CD4-positive, alpha-beta T cell (primary cell): ENCODE measurements around the gene ROCK2. TPM values are rescaled to one million over a fixed set of nuclear protein-coding genes. Genes with fewer than 3 reads are reported as not detected.

Experiments
- ATAC-seq: fragments of 200-7000 bp; cut with Tn5 transposase; one replicate; pipeline ENCODE4 v1.10.0; 2022; ENCODE audit warnings: mild to moderate bottlenecking; ENCODE audit not compliant: poor library complexity
- CTCF ChIA-PET: fragments of 350-600 bp; sonication (Branson Sonifier 250); formaldehyde crosslinking; loops from one replicate; lab custom pipeline; 2021; ENCODE audit warnings: antibody characterized with exemption, inconsistent platforms; lab: Charles Lee
- POLR2A ChIA-PET: fragments of 350-600 bp; sonication (Branson Sonifier 250); formaldehyde crosslinking; loops from one replicate; lab custom pipeline; 2021; ENCODE audit warnings: antibody characterized with exemption, inconsistent platforms; lab: Charles Lee
- DNase-seq, 14 experiments: peaks; one replicate each; pipeline ENCODE4 v3.0.0-alpha.2; 2013 to 2020; ENCODE audit warnings: mixed read lengths in 2 of 14
- H3K27ac ChIP-seq, 2 donors: one replicate each; pipeline versions ENCODE4 v1.5.1 to v1.7.0; 2013; ENCODE audit warnings: low read length in 2 of 2, low read depth in 1 of 2, mild to moderate bottlenecking in 1 of 2
- H3K27me3 ChIP-seq, 2 experiments: 1 replicate in 1 of 2; 2 replicates in 1 of 2; pipeline versions ENCODE4 v1.6.1 to v1.7.0; 2013; ENCODE audit warnings: low read length in 2 of 2, control low read depth in 1 of 2, mild to moderate bottlenecking in 1 of 2, moderate library complexity in 1 of 2; ENCODE audit not compliant: insufficient read depth in 2 of 2, control insufficient read depth in 1 of 2
- H3K36me3 ChIP-seq: one replicate; pipeline ENCODE4 v1.6.1; 2013; ENCODE audit warnings: low read length, control low read depth; ENCODE audit not compliant: insufficient read depth
- H3K4me1 ChIP-seq: one replicate; pipeline ENCODE4 v1.6.1; 2013; ENCODE audit warnings: low read length, control low read depth; ENCODE audit not compliant: insufficient read depth
- H3K4me3 ChIP-seq: one replicate; pipeline ENCODE4 v1.5.1; 2013; ENCODE audit warnings: mild to moderate bottlenecking, low read length, moderate library complexity
- H3K9me3 ChIP-seq, 2 experiments: 1 replicate in 1 of 2; 2 replicates in 1 of 2; pipeline versions ENCODE4 v1.6.1 to v1.7.0; 2013; ENCODE audit warnings: low read length in 2 of 2, mild to moderate bottlenecking in 2 of 2, control low read depth in 1 of 2, moderate library complexity in 1 of 2; ENCODE audit not compliant: control insufficient read depth in 1 of 2, insufficient read depth in 1 of 2
- H3K27ac Mint-ChIP-seq: one replicate; pipeline ENCODE4 v1.8.0; 2020; ENCODE audit warnings: mixed read lengths
- H3K27me3 Mint-ChIP-seq: one replicate; pipeline ENCODE4 v1.8.0; 2021; ENCODE audit warnings: mixed read lengths
- H3K36me3 Mint-ChIP-seq: one replicate; pipeline ENCODE4 v1.8.0; 2021; ENCODE audit warnings: low read depth, mixed read lengths
- H3K4me1 Mint-ChIP-seq: one replicate; pipeline ENCODE4 v1.8.0; 2021; ENCODE audit warnings: low read depth, mixed read lengths
- H3K4me3 Mint-ChIP-seq: one replicate; pipeline ENCODE4 v1.8.0; 2020; ENCODE audit warnings: mild to moderate bottlenecking, mixed read lengths
- H3K9me3 Mint-ChIP-seq: one replicate; pipeline ENCODE4 v1.8.0; 2020; ENCODE audit warnings: mixed read lengths
- intact Hi-C, 2 experiments: fragments of 100-400 bp; cut with DNase I in 1 of 2; cut with micrococcal nuclease in 1 of 2; formaldehyde crosslinking; loops; one replicate each; pipeline versions ENCODE4 v1.15.1 to v1.9.0; 2023 to 2025; cut with DNase I, micrococcal nuclease
- total RNA-seq, 174 experiments: library from RNA in 2 of 174; stranded (reverse) in 2 of 174; gene quantifications; one replicate each; pipeline ENCODE4 v1.2.3 and lab custom pipeline; 2021 to 2026
- TF ChIP-seq, protein P1 (sequence below): fragments of 200-600 bp; IDR thresholded peaks from one replicate; pipeline ENCODE4 v1.8.0; 2022; ENCODE audit warnings: antibody characterized with exemption, mild to moderate bottlenecking

Gene ROCK2
- total RNA-seq, 2 experiments from 2014 or later: 6.9 to 9.4 TPM

GRCh38 chr2:11280713-11281112 lies 63.7 kb downstream of the ROCK2 start:
- Mint-ChIP-seq H3K4me1 (peaks cover 22% of the 10 kb centered on the region), H3K9me3 (peaks cover 13% of the 10 kb centered on the region), H3K4me3 (no peak overlapping the region), H3K27ac (no peak overlapping the region), H3K27me3 (no peaks in the 10 kb centered on the region), H3K36me3 (peaks cover 85% of the 10 kb centered on the region)
- ATAC-seq: no peak
- Histone ChIP-seq H3K4me3 (no peak overlapping the region), H3K9me3 (peaks cover 7 to 10% of the 10 kb centered on the region in 2 experiments), H3K36me3 (peaks cover 22% of the 10 kb centered on the region), H3K27me3 (no peaks in the 10 kb centered on the region), H3K27ac (no peak overlapping the region), H3K4me1 (no peaks in the 10 kb centered on the region)
- ChIA-PET CTCF (no interaction called here), POLR2A (no interaction called here)
- TF ChIP-seq, protein P1, sequence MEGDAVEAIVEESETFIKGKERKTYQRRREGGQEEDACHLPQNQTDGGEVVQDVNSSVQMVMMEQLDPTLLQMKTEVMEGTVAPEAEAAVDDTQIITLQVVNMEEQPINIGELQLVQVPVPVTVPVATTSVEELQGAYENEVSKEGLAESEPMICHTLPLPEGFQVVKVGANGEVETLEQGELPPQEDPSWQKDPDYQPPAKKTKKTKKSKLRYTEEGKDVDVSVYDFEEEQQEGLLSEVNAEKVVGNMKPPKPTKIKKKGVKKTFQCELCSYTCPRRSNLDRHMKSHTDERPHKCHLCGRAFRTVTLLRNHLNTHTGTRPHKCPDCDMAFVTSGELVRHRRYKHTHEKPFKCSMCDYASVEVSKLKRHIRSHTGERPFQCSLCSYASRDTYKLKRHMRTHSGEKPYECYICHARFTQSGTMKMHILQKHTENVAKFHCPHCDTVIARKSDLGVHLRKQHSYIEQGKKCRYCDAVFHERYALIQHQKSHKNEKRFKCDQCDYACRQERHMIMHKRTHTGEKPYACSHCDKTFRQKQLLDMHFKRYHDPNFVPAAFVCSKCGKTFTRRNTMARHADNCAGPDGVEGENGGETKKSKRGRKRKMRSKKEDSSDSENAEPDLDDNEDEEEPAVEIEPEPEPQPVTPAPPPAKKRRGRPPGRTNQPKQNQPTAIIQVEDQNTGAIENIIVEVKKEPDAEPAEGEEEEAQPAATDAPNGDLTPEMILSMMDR: no peak
- intact Hi-C loops: no loop called here
- no peak for DNase-seq

DNA sequence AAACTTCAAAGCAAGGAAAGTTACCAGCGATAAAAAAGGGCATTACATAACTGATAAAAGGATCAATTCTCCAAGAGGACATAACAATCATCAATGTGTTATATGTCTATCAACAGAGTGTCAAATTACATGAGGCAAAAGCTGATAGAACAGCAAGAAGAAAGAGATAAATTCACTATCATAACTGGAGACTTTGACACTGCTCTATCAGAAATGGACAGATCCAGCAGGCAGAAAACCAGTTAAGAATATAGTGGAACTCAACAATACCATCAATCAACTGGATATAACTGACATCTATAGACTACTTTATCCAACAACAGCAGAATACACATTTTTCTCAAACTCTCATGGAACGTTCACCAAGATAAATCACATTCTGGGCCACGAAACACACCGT lies 65.0 kb downstream of the ROCK2 start:
- TF ChIP-seq, protein P1: no peak
- ATAC-seq: no peak

GRCh38 chr2:11278219-11278618 lies 66.2 kb downstream of the ROCK2 start:
- no peak overlapping the region for H3K27ac ChIP-seq
- no peaks in the 10 kb centered on the region for H3K27me3 ChIP-seq
- ChIA-PET POLR2A (no interaction called here), CTCF (no interaction called here)
- H3K36me3 Mint-ChIP-seq: peaks cover 84% of the 10 kb centered on the region
- intact Hi-C loops: no loop called here
- no peaks in the 10 kb centered on the region for H3K27me3 Mint-ChIP-seq
- peaks cover 34% of the 10 kb centered on the region for H3K4me1 Mint-ChIP-seq
- H3K4me3 Mint-ChIP-seq: no peak overlapping the region
- H3K4me3 ChIP-seq: no peak overlapping the region
- TF ChIP-seq, protein P1: no peak
- peaks cover 4% of the 10 kb centered on the region for H3K9me3 Mint-ChIP-seq
- peaks cover 4% of the 10 kb centered on the region for H3K36me3 ChIP-seq
- H3K27ac Mint-ChIP-seq: no peak overlapping the region
- H3K9me3 ChIP-seq: peaks cover 0 to 2% of the 10 kb centered on the region in 2 experiments
- ATAC-seq (no peak), DNase-seq (no peak)
- H3K4me1 ChIP-seq: no peaks in the 10 kb centered on the region

More for the DNA sequence above, 65.0 kb downstream of the ROCK2 start:
- peaks cover 6 to 7% of the 10 kb centered on the region in 2 experiments for H3K9me3 ChIP-seq
- H3K36me3 Mint-ChIP-seq: peaks cover 83% of the 10 kb centered on the region
- intact Hi-C loops: no loop called here
- H3K36me3 ChIP-seq: peaks cover 13% of the 10 kb centered on the region
- H3K4me3 ChIP-seq: no peak overlapping the region
- H3K9me3 Mint-ChIP-seq: peaks cover 9% of the 10 kb centered on the region
- no peak for DNase-seq
- no peak overlapping the region for H3K27ac Mint-ChIP-seq
- peaks cover 30% of the 10 kb centered on the region for H3K4me1 Mint-ChIP-seq
- ChIA-PET CTCF (no interaction called here), POLR2A (no interaction called here)
- no peaks in the 10 kb centered on the region for H3K4me1 ChIP-seq
- no peak overlapping the region for H3K4me3 Mint-ChIP-seq
- no peaks in the 10 kb centered on the region for H3K27me3 Mint-ChIP-seq
- H3K27me3 ChIP-seq: no peaks in the 10 kb centered on the region
- no peak overlapping the region for H3K27ac ChIP-seq
